Globus pallidus (tissue), 1 donor: Measurements from ENCODE around the gene TRPM3.
A peak's percentile ranks its signal among the peaks of the same experiment; 100 is the strongest.

Source experiments
- DNase-seq: peaks from one replicate; pipeline ENCODE4 v3.0.0-alpha.2; 2015; ENCODE audit warnings: low spot score

Gene TRPM3

DNA sequence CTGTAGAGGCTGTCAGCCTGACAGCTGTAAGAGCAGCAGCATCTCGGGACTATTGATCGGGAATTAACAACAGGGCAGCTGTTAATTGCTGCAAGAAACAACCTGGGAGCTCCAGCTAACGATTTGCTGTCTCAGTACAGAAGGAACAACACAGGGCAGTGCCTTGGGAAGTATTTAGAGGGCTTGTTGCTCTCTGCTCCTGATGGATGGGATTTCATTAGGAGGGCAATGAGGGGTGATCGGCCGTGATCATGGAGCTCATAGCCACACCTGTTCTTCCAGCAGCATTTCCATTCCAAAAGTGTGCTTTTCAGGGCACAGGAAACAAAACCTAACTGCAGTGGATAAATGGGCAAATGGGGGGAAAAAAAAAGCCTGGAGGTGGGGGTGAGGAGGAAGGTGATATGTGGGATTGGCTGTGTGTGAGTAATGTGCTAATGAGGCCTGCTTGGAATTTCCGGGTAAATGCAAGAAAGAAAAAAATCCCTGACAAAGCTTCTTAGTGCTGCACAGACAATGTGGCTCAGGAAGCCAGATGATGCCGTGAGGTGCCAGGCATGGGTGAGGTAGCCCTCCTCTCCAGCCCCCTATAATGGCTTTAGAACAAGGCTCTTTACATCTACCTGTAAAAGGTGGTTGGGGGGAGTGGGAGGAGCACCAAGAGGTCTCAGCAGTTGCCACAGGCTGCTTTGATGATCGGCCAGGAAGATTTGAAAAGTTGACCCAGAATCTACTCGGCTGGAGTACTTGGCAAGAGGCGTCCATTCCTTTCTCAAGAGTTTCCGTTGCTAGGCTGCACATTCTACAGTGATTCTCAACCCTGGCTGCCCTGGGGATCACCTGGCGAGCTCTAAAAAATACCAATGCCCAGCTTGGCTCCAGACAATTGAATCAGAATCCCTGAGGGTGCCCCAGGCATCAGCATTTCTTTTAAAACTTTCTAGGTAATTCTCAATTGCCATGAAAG is 567.4 kb downstream of the TRPM3 start:
- no peak for DNase-seq

DNA sequence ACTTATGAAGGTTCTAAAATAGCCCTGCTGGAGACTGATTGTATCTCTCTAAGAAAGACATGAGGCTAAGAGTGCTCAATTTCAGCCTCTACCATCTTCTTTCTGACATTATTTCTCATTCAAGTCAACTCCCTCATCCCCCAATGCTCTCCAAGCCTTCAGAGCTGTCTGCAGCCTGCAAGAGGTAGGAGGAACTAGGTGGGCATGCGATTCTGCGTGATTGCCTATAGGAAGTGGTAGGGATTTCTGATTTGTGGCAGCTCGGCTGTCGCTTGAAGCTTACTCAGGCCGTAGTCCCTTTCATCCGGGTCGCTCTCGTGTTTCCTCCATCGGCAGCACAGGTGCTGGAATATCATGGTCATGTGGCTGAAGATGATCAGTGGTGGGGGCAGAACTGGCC is 568.9 kb downstream of the TRPM3 start:
- no peak for DNase-seq

DNA sequence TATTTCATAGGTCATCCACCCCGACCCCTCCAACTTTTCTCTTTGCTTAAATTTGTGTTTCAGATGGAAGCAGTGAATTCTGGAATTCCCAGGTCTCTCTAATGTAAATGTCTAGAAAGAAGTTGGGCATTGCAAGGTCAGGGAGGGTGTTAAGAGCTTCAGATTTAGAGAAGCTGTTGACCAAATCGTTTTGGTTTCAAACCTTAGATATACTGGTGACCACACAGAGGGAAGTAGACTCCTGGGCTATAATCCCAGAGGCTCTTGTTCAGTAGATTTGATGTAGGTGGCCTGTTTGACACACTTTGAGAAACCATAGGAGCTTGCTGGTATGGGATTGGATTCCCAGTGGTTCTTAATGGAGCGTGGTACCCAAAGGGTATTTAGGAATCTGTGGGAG is 569.6 kb downstream of the TRPM3 start:
- DNase-seq = no peak

DNA sequence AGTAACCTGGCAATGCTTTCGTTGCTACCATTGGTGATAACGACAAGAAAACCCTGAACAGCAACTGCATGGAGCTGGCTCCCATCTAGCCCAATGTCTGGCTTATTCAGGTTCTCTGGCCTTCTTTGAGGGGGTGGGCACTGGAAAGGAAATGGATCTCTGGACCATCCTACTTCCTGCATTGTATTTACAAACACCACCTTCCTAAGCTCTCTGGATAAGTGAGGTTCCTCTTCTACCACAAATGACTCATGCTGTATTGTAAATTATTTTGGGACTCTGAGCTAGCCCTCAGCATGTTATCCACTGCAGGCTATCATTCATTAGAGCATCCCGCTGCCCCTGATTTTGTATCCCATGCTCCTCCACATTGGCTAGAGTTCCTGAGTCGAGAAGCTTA is 570.0 kb downstream of the TRPM3 start:
- DNase-seq = no peak

DNA sequence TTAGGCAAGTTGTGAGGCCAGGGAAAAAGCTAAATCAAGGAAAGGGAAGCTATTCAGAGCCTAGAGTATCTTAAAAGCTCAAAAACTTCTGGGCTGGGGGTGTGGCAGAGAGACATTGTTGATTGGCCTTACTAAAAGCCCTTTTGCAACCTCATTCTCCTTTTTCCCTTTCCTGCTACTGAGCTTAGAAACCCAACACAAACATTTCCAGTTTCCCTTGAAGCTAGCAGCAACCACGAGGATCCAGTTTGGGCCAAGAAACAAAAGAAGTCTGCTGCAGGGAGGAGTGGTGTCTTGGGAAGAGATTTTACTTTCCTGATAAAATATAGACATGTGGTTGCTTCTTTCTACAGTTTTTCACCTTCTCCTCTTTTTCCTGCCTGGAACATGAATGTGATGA is 571.5 kb downstream of the TRPM3 start:
- DNase-seq = no peak

DNA sequence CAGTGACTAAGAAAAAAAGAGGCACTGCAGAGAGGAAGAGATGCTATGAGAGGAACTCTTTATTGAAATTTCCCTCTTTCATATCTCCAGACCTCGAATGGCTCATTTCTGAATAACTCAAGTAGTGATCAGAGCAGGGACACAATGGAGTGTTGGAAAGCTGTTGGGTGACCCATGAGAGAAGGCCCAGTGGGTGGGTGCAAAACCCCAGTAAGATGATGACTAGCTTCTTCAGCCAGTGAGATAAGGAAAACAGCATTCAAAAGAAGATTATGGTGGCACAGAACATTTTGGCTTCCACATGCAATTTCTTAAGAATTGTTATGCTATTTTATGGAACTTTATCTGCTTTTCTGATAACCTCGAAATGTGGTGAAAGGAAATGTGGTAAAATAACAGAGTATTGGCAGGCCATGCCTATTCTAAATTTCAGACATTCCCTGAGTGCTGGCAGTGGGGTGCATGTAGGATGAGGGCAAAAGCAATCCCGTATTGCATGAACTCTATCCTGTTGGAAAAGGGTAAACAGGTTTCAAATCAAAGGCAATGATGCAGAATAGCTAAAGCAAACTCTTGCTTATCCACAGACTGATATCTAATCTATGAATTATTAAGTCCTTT is 579.0 kb downstream of the TRPM3 start:
- no peak for DNase-seq

DNA sequence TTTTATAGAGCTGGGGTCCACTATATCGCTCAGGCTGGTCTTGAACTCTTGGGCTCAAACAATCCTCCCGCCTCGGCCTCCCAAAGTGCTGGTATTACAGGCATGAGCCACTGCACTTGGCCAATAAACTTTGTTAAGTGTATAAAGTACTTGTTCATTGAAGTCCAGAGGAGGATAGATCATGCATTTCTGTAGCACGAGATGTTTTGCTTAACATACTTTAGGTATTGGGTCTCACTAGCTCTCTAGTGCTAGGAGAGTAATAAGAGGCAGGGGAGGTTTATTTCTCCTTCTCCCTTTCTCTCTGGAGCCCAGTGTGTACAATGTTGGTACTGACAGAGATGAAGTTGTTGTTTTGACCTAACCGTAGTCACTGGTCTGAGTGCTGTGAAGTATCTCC is 581.4 kb downstream of the TRPM3 start:
- no peak for DNase-seq

DNA sequence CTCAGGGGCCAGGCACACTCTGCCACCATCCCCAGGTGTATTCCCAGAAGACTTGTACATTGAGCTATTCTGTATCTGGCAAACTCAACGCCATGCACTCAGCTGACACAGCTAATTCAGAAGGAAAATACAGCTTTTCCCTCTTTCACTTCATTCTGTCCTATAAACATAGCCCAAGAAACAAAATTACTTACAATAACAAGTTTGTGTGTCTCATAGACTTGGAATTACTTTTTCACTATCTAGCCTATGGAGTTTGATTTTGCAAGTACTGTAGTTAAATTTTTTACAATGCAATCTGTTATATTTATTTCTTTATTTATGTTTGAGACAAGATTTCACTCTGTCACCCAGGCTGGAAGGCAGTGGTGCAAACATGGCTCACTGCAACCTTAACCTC is 581.9 kb downstream of the TRPM3 start:
- DNase-seq = no peak

DNA sequence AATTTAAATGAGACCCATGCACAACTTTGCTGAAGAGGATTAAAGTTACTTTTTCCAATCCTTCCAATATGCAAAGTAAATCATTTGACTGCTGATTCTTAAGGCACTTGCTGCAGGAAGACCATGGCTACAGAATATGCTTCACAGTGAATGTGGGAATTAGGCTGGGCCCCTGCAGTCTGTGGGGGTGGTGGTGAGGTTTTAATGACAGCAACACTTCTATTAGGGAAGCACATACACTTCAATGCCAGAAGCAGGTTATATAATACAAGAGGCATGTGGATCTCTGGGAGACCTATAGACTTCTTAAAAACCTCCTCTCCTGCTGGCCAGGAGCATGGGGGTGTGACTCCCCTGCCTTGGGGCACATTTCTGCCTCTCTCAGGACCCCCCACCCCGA is 582.4 kb downstream of the TRPM3 start:
- no peak for DNase-seq

DNA sequence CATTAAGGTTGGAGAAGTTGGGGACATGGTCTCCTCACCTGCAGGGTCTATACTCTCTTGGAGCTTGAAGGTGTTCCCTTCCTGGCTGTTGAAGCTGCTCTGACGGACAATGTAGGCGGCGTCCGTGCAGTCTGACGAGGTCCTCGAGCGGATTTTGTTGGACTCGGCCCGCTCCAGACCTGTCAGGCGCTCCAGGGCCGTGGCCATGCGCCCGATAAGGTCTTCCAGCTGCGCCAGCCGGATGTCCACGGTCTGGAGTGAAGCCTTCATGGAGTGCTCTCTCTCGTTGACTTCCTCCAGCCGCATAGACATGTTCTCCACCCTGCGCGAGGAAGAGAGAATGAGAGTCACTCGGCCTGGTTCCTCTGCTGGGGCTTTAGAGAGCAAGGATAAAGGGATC is 584.3 kb downstream of the TRPM3 start:
- DNase-seq = no peak

DNA sequence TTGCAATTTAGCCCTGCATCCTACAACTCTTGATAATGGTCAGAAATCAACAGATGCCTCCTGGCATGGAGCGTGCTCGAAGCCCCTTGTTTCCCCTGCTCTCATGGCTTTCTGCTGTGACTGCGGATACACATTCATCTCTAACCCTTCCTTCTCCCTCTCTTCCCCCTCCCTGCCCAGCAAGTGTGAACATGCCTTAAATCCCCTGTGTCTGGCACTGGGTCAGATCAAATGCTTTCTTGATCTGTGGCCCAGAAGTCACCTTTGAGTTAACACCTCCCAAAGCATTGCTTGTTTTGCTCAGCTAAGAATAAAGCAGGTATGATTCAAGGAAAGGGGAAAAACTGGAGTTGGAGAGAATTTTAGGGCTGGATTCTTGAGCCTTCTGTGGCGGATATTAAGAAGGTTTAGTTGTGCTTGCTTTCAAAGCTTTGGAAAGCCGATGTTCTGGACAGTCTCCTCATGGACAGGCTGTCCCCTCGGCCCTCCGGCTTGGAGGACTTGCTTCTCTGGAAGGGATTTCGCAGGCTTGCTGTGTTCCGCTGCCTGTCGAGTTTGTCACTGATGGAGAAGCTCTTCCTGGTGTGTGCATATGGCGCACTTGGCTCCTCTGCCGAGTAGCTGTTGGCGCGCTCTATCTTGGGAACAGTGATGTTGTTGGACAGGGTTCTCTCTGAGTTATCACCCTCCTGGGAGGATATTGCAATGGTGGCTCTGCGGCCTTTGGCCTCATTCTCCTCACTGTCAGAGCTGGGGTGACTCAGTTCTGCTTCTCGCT is 585.7 kb downstream of the TRPM3 start:
- DNase-seq = no peak

DNA sequence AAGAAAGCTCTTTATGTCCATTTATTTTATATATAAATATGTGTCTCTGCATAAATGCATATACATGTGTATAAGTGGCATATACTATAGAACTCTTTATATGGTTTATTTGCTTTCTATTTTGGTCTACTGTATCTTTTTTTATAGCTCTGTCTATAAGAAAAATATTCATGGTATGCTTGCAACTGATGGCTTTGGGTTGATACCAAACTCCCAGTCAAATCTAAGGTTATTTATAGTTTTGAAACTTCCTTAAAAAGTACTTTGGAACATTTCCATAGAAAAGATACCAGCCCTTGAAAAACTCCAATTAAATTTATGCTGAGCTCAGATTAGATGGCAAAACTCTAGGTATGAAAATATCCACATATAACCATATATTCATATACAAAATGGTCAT is 587.0 kb downstream of the TRPM3 start:
- no peak for DNase-seq

DNA sequence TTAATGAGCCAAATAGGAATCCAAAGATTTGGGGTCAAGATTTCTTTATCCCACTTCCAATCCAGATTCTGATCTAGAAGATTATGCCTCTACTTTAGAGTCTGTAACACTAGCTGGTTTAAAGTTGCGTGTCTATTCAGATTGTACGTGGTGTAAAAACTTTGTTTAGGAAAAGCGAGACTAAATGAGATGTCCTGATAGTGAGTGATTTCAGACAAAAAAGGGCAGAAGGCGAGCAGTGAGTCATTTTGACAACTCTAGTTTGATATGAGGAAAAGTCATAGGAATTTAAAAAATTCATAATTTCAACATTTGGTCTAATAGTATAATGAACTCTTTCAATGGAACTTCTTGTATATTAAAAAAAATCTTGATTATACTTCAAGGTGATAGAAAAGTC is 587.4 kb downstream of the TRPM3 start:
- DNase-seq = no peak

DNA sequence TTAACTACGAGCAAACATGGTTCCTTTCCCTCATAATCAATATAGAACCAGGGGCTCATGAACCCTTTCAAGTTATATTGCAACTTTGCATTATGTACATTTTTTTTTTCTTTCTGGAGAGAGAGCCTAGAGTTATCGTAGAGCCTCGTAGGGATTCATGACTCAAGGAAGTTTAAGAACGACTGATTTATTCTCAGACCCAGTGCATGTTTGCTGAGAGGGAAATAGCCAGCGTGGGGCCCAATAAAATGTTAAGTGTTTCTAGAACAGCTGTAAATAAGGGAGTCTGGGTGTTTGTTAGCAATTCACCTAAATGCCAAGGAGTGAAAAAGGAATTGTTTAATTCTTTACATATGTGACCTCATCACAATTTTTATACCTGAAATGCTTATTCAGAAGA is 587.9 kb downstream of the TRPM3 start:
- no peak for DNase-seq

DNA sequence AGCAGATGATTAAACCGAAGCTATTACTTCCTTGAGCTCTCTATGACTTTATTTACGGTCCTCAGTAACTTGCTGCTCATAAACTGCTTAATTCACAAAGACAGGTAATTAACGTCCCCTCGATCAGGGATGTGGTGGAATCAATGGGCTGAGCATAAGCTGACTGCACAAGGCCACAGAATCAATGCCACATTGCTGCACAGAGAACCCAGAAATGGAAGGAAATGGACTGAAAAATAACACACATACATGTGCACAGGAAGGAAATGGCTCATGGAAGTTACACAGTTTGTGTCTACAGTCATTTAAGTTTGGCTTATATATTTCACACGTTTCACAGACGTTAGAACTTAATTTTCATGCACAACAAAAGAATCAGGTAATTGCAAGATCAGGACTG is 588.7 kb downstream of the TRPM3 start:
- no peak for DNase-seq

DNA sequence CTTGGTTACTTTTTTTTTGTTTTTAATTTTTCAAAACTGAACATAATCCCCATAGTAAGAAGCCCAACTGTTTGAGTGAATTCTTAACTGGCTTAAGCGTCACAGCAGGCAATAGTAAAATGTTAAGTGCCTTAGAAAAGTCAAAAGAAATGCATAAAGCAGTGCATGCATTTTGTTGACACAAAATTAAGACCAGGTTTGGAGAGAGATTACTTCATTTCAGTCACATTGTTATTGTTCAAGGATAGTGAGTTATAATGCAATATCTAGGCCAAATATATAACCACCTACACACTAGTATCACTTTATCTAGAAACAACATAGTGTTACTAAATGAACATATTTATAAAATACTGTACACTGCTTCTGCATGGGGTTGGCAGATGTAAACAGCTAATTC is 590.1 kb downstream of the TRPM3 start:
- DNase-seq = no peak

DNA sequence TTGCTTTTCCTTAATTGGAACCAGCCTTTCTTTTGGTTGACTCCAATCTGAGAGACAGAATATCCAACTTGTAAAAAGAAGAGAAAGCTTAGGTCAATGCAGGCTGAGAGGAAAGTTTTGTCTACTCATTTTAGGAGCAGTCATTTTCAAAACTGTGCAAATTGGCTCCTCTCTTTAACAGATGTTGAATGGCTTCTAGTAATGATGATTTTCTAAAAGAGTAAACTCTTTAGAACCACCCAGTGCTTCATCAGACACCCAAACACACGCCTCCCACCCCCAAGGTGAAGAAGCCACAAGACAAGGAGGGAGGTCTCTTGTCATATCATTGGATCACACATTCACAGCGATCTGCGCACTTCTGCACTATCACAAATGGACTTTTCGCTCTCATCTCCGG is 590.7 kb downstream of the TRPM3 start:
- no peak for DNase-seq

DNA sequence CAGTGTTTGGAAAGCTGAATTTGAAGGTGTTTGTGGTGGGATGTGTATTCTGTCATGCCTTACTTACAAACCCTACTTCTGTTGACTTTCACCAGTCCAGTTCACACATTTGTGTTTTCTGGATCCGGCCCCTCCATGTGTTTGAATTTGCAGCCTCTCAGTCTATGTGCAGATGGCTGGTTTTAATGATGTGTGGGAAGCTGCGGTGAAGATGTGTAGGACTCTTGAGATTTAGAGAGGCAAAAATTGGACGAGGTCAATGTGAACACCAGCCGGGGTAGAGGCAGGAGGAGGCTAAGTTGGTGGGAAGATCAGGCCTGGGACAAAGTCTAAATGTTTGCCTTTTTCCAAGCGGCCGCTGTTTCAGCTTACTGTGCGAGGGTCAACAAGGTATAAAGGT is 591.6 kb downstream of the TRPM3 start:
- no peak for DNase-seq

DNA sequence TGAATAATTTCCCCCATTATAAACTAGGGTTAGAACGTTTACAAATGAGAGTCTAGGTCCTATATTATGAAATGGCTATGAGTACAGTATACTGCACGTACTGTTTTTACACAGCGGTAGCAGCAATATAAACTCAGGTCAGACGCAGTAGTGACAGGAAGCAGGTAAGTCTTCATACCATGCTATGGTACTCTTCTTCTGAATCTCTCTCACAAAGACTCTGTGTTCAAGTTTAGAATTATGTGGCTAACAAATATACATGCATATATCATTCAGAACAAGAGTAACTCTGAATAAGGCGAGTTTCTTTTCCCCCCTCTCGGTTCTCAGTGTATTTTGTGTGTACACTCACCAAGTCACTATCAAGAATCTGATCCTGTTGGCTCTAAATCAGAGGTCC is 592.0 kb downstream of the TRPM3 start:
- no peak for DNase-seq

DNA sequence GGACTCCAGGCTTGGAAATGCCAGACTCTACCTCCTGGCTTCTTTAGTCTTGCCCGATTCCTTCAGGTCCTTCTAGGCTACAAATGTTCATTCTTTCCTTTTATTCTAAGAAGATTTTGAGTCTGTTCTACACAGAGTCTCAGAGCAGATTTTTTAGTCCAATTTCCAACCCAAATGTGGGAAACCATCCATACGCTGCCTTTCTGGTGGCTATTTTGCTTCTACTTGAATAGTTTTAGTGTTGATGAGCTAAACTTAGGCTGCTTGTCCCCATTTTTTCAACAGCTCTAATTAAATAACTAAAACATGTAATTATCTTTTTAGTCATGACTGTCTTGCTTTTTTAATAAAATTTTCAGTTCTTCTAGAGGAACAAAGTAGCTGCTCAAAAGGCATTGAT is 594.5 kb downstream of the TRPM3 start:
- DNase-seq = peak; percentile 18

DNA sequence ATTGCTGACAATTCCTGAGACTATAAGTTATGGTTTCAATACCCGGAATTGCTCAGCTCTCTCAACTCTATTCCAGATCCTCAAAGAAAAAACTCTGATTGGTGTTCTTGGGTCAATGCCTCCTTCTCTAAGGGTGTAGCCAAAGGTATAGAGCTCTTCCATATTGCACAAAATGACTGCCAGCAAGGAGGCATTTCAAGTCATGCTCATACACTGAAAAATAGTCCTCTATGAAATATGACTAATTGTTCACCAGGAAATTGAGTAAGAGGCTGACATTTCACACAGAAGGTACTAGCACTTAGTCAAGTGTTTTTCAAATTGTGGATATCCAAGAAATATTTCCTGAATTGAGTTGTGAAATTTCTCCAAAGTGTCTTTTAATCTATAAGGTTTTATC is 595.9 kb downstream of the TRPM3 start:
- no peak for DNase-seq

DNA sequence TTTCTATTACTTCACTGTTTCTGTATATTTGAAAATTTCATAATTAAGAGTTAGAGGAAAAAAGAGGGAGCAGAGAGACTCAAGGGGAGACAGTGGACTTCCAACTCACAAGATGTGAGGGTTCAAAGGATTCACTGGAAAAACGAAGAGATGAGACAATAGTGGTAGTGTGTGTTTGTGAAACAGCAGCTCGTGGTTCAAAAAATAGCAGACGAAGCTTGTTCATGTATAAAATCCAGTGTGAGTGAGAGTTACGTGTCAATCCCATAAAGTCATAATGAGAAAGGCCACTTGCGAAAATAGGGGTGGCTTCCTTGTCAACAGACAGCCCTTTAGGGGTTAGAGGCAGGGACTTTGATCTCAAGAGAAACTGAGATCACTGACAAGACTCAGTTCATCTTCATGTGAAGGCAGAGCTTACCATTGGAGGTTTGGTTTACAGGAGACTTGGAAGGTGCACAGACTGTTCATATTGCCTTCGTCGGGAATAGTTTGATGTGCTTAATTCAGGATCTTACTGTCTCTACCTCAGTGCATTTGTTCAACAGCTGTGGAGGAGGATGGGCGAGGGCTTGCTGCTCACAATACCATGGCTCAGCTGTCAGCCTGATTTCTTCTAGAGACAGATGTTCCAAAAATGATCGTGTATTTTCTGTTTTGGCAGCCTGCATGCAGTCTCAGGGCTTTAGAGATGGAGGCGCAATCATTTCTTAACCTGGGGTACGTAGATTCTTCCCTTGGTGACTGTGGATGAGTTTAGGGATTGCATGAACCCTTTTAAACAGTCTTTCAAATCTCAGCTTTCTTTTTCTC is 601.3 kb downstream of the TRPM3 start:
- DNase-seq = no peak
